IPS-15b (cell line): ENCODE measurements around the gene KDM1A.

Source experiments
- H3K27me3 ChIP-seq: one replicate; pipeline ENCODE4 v1.6.1; 2013; ENCODE audit warnings: low read length; ENCODE audit not compliant: control insufficient read depth, insufficient read depth
- H3K36me3 ChIP-seq: one replicate; pipeline ENCODE4 v1.6.1; 2013; ENCODE audit warnings: low read length; ENCODE audit not compliant: control insufficient read depth, insufficient read depth
- H3K4me1 ChIP-seq: one replicate; pipeline ENCODE4 v1.6.1; 2013; ENCODE audit warnings: mild to moderate bottlenecking, low read length; ENCODE audit not compliant: control insufficient read depth, insufficient read depth
- H3K4me3 ChIP-seq: one replicate; pipeline ENCODE4 v1.5.1; 2013; ENCODE audit warnings: low read depth, low read length
- H3K9ac ChIP-seq: one replicate; pipeline ENCODE4 v1.6.1; 2013; ENCODE audit warnings: low read depth, mild to moderate bottlenecking, low read length
- H3K9me3 ChIP-seq: one replicate; pipeline ENCODE4 v1.6.1; 2013; ENCODE audit warnings: mild to moderate bottlenecking, low read length; ENCODE audit not compliant: control insufficient read depth, insufficient read depth

Gene KDM1A

DNA sequence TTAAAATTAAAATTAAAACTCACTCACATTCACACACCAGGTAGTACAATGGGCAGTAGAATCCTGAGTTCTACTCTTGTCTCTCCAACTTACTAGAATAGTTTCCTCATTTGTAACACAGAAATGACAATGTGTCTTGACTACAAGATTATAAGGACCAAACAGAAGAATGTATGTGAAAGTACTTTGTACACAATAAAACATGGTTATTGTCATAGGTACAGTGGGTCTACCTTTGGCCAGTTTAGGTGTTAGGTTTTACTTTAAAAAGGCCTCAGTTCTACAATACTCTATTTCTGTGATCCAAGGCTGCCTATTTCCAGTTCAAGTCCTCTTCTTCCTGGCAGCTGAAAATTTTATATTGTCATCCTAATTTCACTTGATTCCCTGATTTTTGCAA lies 99.1 kb downstream of the KDM1A start:
- H3K9me3 ChIP-seq = no peaks in the 10 kb centered on the region
- no peak overlapping the region for H3K4me3 ChIP-seq
- no peaks in the 10 kb centered on the region for H3K36me3 ChIP-seq
- no peak overlapping the region for H3K9ac ChIP-seq
- no peaks in the 10 kb centered on the region for H3K27me3 ChIP-seq
- H3K4me1 ChIP-seq = peaks cover 8% of the 10 kb centered on the region

GRCh38 chr1:23118957-23119792 lies 99.9 kb downstream of the KDM1A start:
- no peaks in the 10 kb centered on the region for H3K27me3 ChIP-seq
- no peaks in the 10 kb centered on the region for H3K36me3 ChIP-seq
- no peak overlapping the region for H3K4me3 ChIP-seq
- H3K4me1 ChIP-seq = peaks cover 8% of the 10 kb centered on the region
- no peak overlapping the region for H3K9ac ChIP-seq
- no peaks in the 10 kb centered on the region for H3K9me3 ChIP-seq

GRCh38 chr1:23120383-23120782 lies 101.1 kb downstream of the KDM1A start:
- no peaks in the 10 kb centered on the region for H3K36me3 ChIP-seq
- H3K9ac ChIP-seq = no peak overlapping the region
- H3K9me3 ChIP-seq = no peaks in the 10 kb centered on the region
- H3K4me1 ChIP-seq = peaks cover 10% of the 10 kb centered on the region
- H3K4me3 ChIP-seq = no peak overlapping the region
- H3K27me3 ChIP-seq = no peaks in the 10 kb centered on the region

DNA sequence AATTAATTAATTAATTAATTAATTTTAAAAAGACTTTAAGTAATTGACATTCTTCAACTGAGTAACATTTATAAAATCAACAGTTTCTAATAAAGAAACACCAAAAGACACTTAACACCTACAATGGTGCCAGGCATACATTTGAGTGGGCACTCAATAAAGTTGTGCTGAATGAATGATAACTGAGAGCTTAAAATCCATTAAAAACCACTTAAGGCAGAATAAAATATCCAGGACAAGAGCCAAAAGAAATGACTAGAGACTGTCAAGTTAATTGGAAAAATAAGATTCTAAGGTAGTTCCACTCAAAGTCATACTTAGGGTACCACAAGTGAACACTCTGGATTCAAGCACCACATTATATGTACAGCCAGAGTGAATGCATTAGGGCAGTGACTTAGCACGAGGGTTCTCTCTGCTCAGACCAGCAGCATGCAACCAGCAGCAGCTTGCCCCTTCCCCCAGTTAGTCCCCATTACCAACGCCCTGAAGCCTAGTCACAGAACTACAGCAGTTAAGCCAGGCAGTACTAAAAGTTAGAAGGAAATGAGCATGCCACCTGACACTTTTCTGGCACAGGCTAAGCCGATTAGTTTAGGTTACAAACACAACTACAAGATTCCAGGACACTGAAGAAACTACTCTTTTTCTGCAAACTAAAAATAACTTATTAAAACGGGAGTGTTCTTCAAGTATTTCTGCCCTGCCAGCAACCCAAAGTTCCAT lies 102.9 kb downstream of the KDM1A start:
- Histone ChIP-seq H3K36me3 (no peaks in the 10 kb centered on the region), H3K27me3 (no peaks in the 10 kb centered on the region), H3K4me3 (no peak overlapping the region), H3K4me1 (peaks cover 15% of the 10 kb centered on the region), H3K9ac (no peak overlapping the region), H3K9me3 (no peaks in the 10 kb centered on the region)

DNA sequence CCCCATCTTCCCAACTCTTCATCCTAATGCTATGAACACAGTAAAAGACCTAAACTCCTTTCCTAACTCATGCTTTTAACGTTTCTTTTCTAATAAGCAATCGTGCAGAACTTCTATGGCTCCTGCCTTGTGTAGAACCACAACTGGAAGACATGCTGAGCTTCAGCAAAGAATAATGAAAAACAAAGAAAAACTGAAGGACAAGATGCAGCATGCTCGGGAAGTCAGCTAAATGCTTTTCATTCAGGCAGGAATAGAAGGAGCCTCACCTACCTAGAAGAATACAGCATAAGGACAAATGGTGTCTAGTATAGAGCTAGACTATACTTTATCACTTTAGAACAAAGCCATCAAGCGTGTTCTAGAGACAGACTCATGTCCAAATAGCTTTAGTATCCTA lies 103.5 kb downstream of the KDM1A start:
- no peaks in the 10 kb centered on the region for H3K27me3 ChIP-seq
- no peaks in the 10 kb centered on the region for H3K36me3 ChIP-seq
- no peak overlapping the region for H3K4me3 ChIP-seq
- no peaks in the 10 kb centered on the region for H3K9me3 ChIP-seq
- H3K4me1 ChIP-seq = peaks cover 15% of the 10 kb centered on the region
- H3K9ac ChIP-seq = no peak overlapping the region

DNA sequence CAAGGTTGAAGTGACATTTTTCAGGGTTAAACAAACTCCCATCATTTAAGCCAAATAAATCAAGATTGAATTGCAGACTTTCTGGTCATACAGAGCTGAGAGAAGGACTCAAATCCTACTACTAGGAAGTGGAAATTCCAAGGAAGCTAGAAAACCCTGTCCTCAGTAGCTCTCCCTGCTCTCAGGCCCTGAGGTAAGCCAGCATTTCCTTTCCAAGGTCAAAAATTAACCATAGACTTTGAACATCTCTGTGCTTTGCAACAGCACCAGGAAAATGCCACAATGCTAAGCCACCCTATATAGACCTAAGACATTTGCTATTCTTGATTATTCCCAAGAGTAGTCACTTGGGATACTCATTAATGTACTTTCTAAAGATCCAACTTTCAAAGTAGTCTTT lies 104.3 kb downstream of the KDM1A start:
- no peak overlapping the region for H3K9ac ChIP-seq
- no peak overlapping the region for H3K4me3 ChIP-seq
- peaks cover 15% of the 10 kb centered on the region for H3K4me1 ChIP-seq
- no peaks in the 10 kb centered on the region for H3K36me3 ChIP-seq
- H3K9me3 ChIP-seq = no peaks in the 10 kb centered on the region
- H3K27me3 ChIP-seq = no peaks in the 10 kb centered on the region

GRCh38 chr1:23124259-23125026 lies 105.2 kb downstream of the KDM1A start:
- Histone ChIP-seq H3K4me3 (no peak overlapping the region), H3K4me1 (peaks cover 15% of the 10 kb centered on the region), H3K36me3 (no peaks in the 10 kb centered on the region), H3K27me3 (no peaks in the 10 kb centered on the region), H3K9me3 (no peaks in the 10 kb centered on the region), H3K9ac (no peak overlapping the region)

DNA sequence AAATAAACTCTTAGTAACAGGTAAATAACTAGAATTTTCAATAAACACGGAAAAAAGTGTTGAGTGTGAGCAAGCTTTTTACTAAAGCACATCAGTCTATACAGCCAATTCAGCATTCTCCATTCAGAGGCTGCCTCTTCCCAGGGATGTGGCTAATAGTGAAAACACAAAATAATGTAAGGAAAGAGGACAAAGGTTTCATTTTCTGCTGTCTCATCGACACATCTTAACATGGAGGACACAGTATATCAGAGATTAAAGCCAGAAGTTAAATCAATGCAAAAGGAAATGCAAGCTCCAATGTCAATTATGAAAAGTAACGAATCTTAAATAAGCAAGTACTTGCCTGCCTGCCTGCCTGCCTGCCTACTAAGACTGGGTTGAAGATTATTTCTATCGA lies 106.2 kb downstream of the KDM1A start:
- Histone ChIP-seq H3K27me3 (no peaks in the 10 kb centered on the region), H3K9me3 (no peaks in the 10 kb centered on the region), H3K4me1 (peaks cover 15% of the 10 kb centered on the region), H3K4me3 (no peak overlapping the region), H3K9ac (no peak overlapping the region), H3K36me3 (no peaks in the 10 kb centered on the region)

GRCh38 chr1:23126200-23126599 lies 106.9 kb downstream of the KDM1A start:
- Histone ChIP-seq H3K4me1 (peaks cover 15% of the 10 kb centered on the region), H3K36me3 (no peaks in the 10 kb centered on the region)

DNA sequence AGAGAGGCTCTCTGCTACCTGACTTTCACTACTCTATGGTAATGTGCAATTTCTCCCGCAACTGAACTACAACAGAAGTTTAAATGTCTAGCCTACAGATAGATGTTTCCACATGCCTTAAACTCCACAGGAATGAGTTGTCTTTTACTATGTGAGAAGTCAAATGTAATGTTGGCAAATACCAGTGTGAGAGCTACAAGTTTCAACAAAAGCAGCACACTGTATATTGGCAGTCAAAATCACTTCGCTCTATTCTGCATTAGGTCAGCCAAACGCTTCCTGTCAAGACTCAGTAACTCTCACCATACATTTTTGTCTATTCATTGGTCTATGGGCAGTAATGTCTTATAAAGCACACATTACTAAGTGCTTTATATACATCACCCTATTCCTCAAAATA lies 107.5 kb downstream of the KDM1A start:
- Histone ChIP-seq H3K9me3 (no peaks in the 10 kb centered on the region), H3K9ac (no peak overlapping the region), H3K36me3 (no peaks in the 10 kb centered on the region), H3K4me3 (no peak overlapping the region), H3K27me3 (no peaks in the 10 kb centered on the region), H3K4me1 (peaks cover 15% of the 10 kb centered on the region)

More at GRCh38 chr1:23126200-23126599, 106.9 kb downstream of the KDM1A start:
- H3K27me3 ChIP-seq = no peaks in the 10 kb centered on the region
- no peaks in the 10 kb centered on the region for H3K9me3 ChIP-seq
- no peak overlapping the region for H3K9ac ChIP-seq
- no peak overlapping the region for H3K4me3 ChIP-seq

DNA sequence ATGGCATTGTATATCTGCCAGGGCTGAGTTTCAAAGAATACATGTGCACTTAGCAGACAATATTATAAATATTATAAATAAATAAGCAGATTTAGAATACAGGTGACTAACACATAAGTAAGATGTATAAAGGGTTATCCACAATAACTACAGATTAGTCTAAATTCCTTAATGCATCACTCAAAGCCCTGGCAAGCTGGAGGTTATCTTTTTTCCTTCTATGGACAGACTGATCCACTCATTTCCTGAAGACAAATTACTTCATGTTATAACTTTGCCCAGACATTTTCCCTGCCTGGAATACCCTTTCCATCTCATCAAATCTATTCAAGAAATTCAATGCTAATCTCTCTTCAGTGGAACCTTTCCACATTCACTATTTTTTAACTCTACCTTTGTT lies 110.6 kb downstream of the KDM1A start:
- H3K9me3 ChIP-seq = no peaks in the 10 kb centered on the region
- no peak overlapping the region for H3K9ac ChIP-seq
- no peak overlapping the region for H3K4me3 ChIP-seq
- no peaks in the 10 kb centered on the region for H3K36me3 ChIP-seq
- H3K27me3 ChIP-seq = no peaks in the 10 kb centered on the region
- H3K4me1 ChIP-seq = peaks cover 5% of the 10 kb centered on the region
